ENCODE measurements around the gene IBTK.
"Not testable (repeated sequence)": the region's sequence is repeated elsewhere in the genome, so short reads cannot be mapped to it uniquely, and the experiment has no call there.

IBTK gene

DNA sequence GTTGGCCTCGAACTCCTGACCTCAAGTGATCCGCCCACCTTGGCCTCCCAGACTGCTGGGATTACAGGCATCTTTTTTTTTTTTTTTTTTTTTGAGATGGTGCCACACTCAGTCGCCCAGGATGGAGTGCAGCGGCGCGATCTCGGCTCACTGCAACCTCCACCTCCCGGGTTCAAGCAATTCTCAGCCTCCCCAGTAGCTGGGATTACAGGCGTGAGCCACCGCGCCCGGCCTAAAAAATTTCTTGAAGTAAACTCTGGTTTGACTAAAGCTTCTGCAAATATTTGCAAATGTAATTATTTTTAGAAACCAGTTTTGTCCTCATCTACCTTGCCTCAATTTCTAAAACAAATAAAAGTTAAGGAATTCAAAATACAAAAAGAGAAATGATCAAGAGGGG is 1.2 kb downstream of the IBTK start:
- DNase-seq (ENCODE audit: low read depth in 1 of 2, low spot score in 1 of 2): no peak

DNA sequence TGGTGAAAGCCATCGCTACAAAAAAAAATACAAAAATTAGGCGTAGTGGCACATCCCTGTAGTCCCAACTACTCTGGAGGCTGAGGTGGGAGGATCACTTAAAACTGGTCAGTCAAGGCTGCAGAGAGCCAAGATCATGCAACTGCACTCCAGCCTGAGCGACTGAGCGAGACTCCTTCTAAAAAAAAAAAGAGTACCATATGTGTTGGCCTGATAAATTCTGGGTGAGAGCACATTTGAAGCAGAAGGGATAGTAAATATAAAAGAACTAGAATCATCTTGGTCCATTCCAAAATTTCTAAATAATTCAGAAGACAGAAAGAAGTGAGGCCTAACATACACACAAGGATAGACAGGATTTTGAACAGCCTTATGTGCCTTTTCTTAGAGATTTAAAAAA is 2.2 kb downstream of the IBTK start:
- DNase-seq (ENCODE audit: low read depth in 1 of 2, low spot score in 1 of 2): no peak

DNA sequence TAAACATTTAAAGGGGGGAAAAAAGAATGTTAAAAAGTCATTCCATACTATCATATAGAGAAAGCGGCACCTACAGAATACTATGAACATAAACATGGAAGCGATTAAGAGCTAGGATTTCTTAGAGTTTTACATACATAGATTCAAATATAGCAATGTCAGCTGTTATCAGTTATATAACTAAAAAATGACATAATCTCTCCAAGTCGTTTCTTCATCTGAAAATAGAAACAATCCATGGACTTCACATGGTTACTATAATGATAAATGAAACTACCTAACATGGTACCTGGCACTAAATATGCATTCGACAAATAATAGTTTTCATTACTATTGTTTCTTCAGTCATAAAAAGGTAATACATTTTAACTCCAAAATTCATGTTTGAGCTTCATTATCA is 3.7 kb downstream of the IBTK start:
- no peak for DNase-seq (ENCODE audit: low read depth in 1 of 2, low spot score in 1 of 2)

DNA sequence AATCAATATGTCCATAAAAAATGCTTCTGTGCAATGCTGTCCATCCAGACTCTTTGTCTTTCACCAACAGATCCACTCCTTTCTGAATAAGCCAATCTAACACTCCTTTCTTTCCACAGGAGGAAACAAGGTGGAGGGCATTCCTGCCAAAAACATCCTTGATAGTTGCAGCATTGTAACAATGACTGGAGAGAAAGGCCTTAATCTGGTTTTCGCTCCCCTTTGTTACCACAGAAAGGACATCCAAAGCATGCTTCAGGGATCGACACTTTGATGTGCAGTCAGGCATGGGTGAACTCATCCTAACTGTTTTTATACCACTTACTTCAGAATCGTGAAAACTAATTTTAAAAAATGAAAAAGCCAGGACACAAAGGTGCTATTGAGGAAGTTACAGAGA is 7.4 kb downstream of the IBTK start:
- no peak for DNase-seq (ENCODE audit: low read depth in 1 of 2, low spot score in 1 of 2)

DNA sequence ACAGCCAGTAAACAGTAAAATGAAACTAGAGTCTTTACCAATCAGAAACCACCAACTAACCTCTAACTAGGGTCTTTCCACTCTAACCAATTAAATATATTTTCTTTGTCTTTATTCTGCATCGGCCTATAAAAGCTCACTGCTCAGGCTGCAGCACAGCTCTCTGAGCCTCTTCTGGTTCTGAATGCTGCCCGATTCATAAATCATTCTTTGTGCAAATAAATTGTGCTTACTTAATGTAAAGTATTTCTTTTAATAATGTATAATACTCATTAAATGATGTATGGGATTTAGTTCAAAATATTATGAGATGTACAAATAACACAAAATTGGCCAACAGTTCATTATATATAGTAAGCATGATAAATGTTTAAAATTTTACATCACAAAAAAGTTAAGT is 7.9 kb downstream of the IBTK start:
- DNase-seq (ENCODE audit: low read depth in 1 of 2, low spot score in 1 of 2): no peak

DNA sequence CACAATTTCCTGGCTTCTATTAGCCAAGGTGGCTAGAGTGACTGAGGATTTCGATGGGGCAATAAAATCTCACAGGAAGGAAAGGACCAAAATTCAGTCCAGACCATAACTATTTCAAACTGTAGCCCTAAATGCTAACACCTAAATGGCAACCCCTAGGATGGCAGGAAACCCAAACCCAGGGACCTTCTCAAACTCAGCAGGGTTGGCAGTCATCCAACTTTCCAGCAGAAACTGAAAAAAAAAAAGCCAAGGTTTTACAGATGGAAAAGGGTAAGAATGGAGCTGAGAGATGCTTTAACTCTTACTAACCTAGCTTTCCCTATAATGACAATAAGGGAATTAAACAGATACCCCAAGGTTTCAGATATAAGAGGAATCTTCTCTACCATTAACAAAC is 10.5 kb downstream of the IBTK start:
- no peak for DNase-seq (ENCODE audit: low read depth in 1 of 2, low spot score in 1 of 2)

DNA sequence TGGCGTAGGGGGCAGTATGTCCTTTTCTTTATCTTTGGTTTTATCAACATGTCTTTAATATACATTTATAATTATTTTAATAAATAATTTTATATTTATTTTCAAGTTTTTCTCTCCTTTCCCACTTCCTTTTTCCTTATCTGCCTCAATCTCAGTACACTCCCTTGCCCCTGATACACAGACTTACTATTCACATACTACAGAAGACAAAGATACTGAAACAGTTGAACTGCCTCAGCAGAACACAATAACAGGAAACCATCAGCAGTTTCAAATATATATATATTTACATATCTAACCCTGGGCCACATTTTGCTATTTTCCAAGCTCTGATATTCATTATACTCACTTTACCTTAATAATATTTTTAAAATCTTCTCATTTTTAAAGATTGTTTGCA is 19.8 kb downstream of the IBTK start:
- DNase-seq (ENCODE audit: low read depth in 1 of 2, low spot score in 1 of 2): no peak

DNA sequence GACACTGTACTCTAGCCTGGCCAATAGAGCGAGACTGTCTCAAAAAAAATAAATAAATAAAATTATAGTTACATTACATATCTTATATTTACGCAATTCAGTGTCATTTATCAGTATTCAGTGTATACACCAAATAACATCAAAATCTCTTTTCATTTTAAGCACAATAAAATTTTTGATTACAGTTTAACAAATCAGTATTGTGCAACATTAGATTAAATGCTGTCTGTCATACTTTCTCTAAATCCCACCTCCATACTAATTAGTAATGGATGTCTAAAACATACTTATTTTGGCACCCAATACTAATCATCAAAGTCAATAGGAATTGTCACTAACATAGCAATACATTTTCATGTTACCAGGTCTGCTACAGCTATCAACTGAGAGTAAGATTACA is 27.4 kb downstream of the IBTK start:
- DNase-seq (ENCODE audit: low read depth in 1 of 2, low spot score in 1 of 2): no peak

DNA sequence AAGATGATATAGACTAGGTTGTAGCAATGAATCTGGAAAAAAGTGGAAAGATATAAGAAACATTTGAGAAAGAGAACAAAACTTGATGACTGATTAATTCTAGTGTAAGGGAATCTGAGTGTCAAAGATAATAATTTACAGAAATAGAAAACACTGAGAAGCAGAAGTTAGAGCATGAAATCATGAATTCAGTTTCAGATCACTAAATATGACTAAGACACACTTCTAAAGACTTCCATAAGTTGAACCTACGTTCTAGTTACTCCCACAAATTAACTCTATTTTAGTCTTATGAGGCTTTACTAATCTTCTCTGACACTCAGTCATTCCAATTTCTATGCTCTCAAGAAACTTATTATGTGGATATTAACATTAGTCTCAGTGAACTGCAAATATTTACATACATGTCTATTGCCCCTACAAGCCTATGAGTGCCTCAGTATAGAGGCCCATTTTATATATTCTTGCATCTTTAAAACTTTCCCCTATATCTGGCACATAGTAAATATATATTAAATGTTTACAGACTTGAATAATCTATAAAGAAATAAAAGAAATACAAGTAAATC is 30.4 kb downstream of the IBTK start:
- DNase-seq (ENCODE audit: low read depth in 1 of 2, low spot score in 1 of 2): no peak

DNA sequence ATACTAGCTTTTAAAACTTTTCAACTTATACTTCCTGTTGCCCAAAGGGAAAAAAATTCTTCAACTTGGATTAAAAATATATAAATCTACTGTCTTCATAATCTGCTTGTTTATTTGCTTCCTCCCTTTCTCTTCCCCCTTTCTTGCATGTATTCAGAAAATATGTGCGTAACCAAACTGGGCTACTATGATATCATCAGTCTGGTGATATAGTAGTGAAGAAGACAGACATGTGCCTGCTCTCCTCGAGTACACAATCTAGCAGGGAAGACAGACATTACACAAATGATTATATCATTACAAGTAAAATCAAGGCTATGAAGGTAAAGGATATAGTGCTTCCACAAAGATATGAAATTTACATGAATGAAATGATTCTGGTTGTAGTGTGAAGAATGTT is 31.0 kb downstream of the IBTK start:
- DNase-seq (ENCODE audit: low read depth in 1 of 2, low spot score in 1 of 2): no peak

DNA sequence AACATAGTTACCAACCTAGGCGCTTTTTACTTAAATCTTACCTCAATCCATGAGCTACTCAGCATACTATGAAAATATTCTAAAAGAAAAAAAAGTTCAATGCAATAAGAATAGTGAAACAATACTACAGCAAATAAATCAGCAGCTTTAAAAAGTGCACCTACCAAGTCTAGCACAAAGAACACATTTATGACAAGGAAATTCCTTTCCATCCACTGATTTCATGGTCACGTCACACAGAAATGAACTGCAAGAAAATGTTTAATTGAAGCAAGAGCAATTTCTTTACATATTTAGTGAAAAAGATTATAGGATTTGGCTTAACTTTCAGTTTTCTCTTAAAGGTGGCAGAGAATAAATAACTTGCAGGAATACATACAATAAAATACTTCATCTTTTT is 36.2 kb downstream of the IBTK start:
- no peak for DNase-seq (ENCODE audit: low read depth in 1 of 2, low spot score in 1 of 2)

DNA sequence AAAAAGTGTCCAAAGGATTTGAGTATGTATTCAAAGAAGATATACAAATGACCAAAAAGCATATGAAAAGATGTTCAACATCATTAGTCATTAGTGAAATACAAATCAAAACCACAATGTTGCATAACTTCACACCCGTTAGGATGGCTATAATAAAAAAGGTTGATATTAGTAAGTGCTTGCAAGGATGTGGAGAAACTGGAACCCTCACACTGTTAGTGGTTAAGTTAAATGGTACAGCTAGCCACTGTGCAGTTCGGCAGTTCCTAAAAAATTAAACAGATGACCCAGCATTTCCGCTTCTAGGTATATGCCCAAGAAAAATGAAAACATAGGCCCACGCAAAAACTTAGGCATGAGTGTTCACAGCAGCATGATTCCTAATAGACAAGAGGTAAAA is 38.6 kb downstream of the IBTK start:
- no peak for DNase-seq (ENCODE audit: low read depth in 1 of 2, low spot score in 1 of 2)

DNA sequence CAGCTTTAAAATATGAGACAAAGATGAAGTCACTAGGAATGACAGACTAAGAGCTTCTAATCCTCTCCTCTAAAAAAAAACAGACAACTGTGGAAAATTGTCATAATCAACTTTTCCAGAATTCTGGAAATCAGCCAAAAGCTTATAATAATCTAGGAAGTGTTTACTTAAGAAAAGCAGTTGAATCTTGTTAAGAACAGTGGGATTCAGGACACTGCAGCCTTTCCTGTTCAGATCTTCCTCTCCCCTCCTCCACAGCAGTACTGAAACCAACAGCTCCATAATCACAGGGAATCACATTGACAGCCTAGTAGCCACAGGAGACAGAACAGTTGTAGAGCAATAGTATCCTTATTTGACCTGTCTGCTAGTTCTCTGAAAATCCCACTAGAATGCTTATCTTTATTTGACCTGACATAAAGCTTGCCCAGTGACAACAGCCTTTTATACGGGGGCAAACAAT is 41.6 kb downstream of the IBTK start:
- DNase-seq (ENCODE audit: low read depth in 1 of 2, low spot score in 1 of 2): no peak

DNA sequence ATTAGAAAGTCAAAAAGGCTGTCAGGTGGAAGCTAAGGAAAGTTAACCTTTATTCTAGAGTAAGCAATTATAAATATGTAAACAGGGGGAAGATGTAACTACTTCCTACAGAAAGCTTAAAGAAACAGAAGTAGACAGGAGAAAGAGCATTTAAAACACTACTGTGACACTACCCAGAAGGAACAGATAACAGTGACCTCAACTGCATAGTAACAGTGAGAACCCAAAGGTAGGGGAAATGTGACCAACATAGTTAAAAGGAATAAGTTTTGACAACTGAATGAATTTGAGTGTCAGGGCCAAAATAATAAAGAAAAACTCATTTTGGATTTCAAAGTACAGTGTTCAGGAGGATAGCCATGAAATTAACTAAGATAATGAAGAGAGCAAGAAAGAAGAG is 43.5 kb downstream of the IBTK start:
- DNase-seq (ENCODE audit: low read depth in 1 of 2, low spot score in 1 of 2): no peak

DNA sequence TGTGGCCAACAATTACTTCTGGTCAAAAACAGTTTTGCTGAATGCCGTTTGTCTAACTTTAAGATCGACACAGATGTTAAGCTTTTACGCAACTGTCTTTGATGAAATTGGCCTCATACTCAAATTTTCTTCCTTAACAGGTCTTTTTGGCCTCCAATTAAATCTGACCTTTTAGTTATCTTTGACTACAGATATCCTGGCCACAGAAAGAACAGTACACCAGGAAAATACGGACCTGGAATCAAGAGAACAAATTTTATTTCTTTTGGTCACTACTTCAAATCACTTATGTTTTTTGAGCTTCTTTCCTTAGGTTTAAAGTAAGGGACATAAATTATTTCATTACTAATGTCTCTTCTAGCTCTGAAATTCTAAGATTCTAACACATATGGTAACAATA is 49.8 kb downstream of the IBTK start:
- no peak for DNase-seq (ENCODE audit: low read depth in 1 of 2, low spot score in 1 of 2)

DNA sequence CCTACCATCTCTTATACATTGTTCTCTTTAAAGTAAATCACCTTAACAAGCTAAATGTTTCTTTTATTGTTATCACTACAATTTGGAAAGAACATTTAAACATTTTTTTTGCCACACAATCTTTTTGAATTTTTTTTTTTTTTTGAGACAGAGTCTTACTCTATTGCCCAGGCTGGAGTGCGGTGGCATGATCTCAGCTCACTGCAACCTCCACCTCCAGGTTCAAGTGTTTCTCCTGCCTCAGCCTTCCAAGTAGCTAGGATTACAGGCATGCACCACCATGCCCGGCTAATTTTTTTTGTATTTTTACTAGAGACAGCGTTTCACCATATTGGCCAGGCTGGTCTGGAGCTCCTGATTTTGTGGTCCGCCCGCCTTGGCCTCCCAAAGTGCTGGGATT is 50.3 kb downstream of the IBTK start:
- not testable (repeated sequence) for DNase-seq (ENCODE audit: low read depth in 1 of 2, low spot score in 1 of 2)

DNA sequence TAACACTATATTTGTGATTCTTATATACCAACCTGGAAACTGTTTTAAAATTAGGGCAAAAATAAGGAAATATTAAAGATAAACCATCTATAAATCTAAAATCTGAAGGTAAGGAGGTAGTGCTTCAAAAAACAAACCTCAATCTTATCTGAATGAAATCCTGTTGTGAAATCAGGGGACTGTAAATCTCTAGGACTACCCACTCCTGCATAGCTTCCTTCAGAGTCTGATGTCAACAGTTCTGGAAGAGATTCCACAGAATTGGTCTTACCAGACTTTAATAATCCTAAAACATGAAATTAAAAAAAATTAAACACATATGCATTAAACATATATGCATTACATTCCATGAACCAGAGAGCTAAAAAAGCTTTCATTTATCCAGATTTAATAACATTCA is 51.4 kb downstream of the IBTK start:
- DNase-seq (ENCODE audit: low read depth in 1 of 2, low spot score in 1 of 2): no peak

DNA sequence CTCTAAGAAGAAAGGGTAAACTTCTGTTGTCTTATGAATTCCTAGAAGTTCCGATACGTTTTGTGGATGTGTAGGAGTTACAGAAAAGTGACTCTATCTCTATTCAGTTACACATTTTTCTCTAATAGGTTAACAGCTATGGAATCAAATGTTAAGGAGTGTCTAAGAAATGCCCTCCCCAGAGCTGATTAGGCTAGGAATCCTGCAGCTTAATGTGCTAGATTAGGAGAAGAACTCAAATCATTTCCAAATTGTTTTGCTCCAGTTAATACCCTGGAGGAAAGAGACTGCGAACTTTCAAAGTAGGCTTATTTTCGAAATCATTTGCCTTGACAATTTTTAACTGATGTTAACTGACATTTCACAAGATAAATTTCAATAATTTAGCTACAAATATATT is 51.9 kb downstream of the IBTK start:
- no peak for DNase-seq (ENCODE audit: low read depth in 1 of 2, low spot score in 1 of 2)

DNA sequence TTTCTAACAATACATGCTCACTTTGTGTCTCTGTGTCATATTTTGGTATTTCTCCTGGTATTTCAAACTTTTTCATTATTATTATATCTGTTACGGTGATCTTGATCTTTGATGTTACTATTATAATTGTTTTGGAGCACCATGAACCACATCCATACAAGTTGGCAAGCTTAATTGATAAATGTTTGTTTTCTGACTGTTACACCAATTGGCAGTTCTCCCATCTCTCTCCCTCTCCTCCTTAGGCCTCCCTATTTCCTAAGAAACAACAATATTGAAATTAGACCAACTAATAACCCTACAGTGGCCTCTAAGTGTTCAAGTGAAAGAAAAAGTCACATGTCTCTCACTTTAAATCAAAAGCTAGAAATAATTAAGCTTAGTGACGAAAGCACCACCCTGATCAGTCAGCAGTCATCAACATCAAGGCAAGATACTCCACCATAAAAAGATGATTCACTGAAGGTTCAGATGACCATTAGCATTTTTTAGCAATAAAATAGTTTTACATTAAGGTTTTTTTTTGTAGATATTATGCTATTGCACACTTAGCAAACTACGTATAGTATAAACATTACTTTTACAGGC is 61.5 kb downstream of the IBTK start:
- no peak for DNase-seq (ENCODE audit: low read depth in 1 of 2, low spot score in 1 of 2)

DNA sequence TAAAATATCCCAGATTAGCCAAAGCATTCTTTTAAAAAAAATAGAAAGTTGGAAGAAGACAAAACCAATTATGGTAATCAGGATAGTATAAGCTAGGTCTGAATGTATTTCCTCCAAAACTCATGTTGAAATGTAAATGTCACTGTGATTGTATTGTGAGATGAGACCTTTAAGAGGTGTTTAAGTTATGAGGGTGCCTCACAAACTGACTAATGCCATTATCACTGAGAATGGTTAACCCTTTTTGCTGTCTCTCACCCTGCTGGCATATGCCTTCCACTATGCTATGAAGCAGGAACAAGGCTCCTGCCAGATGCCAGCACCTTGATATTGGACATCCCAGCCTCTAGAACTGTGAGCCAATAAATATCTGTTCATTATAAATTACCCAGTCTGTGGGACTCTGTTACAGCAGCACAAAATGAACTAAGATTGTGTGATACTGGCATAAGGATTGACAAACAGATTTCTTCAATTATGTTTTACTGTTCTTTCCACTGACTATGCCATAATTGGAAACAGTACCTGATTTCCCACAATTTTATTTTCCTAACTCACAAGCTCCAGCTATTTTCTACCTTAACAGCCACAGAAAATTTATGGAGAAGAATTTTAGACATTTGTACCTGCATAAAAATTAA is 63.8 kb downstream of the IBTK start:
- no peak for DNase-seq (ENCODE audit: low read depth in 1 of 2, low spot score in 1 of 2)

DNA sequence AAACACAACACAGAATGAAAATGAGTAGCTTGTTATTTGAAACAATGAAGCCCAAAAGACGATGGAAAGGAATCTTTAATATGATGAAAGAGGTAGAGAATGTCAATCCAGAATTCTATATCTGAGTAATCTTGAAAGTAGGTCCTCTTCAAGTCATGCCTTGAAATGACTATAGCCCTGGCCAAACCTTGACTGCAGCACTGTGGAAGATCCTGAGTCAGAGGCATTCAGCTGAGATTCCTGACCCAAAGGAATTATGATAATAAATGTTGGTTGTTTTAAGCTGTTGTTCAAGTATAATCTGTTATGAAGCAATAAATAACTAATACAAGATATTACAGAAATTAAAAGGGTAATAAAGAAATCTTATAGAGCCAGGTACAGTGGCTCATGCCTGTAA is 64.8 kb downstream of the IBTK start:
- DNase-seq (ENCODE audit: low read depth in 1 of 2, low spot score in 1 of 2): no peak

DNA sequence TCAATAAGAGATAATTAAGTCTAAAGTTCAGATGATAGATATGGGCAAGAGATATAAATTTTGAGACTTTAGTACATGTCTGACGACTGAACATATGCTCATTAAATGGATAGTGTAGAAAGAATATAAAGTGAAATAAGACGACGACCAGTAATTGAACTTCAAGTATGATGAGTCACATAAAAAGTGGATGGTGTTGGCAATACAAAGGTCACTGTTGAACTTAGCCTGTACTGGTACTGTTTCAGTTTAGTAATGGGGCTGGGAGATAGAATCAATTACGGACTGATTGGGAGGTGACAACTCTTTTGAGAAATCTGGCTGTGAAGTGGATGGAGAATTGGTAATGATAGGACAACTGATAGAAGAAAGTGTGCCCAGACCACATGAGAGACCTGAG is 68.1 kb downstream of the IBTK start:
- no peak for DNase-seq (ENCODE audit: low read depth in 1 of 2, low spot score in 1 of 2)

DNA sequence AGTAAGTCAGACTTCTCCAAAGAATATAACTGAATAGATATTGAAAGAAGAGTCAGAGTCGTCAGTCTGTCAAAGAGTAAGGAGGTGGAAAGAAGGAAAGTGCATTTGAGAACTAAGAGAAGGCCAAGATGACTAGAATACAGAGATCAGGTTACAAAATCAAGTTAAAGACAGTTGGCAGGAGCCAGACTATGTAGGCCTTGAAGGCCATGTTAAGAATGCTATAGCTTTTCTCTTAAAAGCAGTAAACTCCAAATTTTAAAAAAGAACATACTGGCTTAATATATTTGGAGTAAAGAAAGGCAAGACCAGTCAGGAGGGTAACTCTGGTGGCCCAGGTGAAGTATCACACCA is 68.8 kb downstream of the IBTK start:
- no peak for DNase-seq (ENCODE audit: low read depth in 1 of 2, low spot score in 1 of 2)
